HG03108 (cell line): ENCODE data around the gene HERC6.
"Not testable (repeated sequence)": the region's sequence is repeated elsewhere in the genome, so short reads cannot be mapped to it uniquely, and the experiment has no call there.

Experiments
- ATAC-seq: cut with Tn5 transposase; IDR thresholded peaks from one replicate; pipeline ENCODE4 v1.9.1; 2021; ENCODE audit warnings: moderate library complexity; ENCODE audit not compliant: unreplicated experiment

Gene HERC6

GRCh38 chr4:88382621-88383020 lies 4.0 kb downstream of the HERC6 start:
- ATAC-seq, result no peak

DNA sequence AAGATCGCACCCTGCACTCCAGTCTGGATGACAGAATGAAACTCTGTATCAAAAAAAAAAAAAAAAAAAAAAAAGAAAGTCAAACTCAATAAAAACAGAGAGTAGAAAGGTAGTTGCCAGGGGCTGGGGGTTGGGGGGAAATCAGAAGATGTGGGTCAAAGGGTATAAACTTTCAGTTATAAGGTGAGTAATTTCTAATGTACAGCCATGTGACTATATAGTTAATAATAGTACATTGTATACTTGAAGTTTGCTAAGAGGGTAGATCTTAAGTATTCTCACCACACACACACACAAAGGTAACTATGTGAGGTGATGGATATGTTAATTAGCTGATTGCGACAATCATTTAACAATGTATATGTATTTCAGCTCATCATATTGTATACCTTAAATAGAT lies 11.5 kb downstream of the HERC6 start:
- no peak for ATAC-seq

DNA sequence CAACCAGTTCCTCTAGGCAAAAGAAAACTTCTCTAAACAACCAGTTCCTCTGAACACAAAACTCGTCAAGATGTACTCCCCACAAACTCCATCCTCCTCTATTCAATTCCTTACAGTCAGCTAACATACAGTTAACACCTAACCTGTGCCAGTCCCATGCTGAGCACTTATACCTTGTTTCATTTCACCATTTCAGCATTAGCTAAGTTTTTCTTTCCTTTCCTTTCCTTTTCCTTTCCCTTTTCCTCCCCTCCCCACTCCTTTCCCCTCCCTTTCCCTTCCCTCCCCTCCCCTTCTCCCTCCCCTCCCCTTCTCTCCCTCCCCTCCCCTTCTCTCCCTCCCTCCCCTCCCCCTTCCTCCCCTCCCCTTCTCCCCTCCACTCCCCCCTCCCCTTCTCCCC lies 13.1 kb downstream of the HERC6 start:
- ATAC-seq, result no peak

GRCh38 chr4:88396681-88397080 lies 18.0 kb downstream of the HERC6 start:
- ATAC-seq, result no peak

DNA sequence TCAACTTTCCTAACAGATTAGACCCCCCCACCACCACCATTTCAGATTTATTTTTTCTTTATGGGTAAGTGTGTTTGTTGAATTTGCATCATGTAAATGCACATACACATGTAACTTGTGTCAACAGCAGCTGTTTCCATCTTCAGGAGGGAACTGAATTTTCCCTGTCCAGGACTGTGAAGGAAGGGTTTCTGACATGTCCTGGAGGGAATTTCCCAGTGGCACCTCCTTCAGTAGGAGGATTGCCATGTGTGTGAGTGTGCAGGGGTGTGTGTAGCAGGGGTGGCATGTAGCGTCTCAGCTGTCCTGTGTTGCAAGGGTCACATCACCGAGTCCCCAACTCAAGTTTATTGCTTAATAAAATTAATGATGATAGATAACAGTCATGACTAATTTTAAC lies 19.7 kb downstream of the HERC6 start:
- ATAC-seq, result no peak

DNA sequence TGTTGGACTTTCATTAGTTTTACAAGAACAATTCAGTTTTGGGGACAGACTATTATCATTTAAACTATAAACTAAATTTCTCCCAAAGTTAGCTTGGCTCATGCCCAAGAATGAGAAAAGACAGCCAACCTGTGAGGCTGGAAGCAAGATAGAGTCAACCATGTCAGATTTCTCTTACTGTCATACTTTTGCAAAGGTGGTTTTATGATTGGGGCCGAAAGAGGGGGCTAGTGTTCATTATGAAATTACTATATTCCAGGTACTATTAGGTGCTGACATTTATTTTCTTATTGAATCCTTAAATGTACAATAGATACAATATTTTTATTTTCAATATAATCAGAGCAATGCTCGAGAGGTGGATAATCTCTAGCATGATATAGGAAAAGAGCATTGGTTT lies 30.6 kb downstream of the HERC6 start:
- no peak for ATAC-seq

DNA sequence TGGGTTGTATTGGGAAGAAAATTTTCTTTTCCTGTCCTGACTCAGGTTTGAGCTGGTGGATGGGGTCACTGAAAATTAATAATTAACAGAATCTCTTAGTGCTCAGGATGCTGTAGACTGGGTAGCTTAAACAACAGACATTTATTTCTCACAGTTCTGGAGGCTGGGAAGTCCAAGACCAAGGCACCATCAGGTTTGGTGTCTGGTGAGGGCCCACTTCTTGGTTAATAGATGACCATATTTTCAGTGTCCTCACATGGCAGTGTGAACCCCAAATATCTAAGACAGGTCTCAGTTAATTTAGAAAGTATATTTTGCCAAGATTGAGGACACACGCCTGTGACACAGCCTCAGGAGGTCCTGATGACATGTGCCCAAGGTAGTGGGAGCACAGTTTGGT lies 31.1 kb downstream of the HERC6 start:
- ATAC-seq, result no peak

DNA sequence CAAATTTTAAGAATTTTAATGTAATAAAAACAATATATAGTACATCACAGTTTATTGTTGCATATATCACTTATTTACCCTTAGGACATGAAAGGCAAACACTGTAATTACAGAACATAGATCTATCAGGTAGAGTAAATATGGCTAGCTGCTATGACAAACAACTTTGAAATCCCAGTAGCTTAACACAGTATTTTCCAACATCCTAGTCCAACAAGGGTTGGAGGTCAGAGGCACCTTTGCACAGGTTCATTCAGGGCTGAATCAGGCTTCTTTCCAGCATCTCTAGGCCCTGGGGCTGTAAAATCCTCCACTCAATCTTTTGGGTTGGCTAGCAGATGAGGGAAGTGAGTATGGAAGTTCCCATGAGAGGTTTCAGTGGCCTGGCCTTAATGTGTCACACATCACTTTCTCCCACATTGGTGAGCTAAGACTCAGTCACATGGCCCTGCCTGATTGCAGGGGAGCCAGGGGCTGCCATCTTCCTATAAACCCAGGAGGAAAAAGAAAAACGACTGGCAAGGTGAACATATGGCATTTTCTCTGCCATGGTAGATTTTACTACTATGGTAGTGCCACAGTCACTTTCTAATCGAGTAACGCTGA lies 32.9 kb downstream of the HERC6 start:
- peak; percentile 66 for ATAC-seq

- no peak for ATAC-seq
Observed at GRCh38 chr4:88413801-88414200, 35.1 kb downstream of the HERC6 start.

- ATAC-seq, result no peak
Observed at GRCh38 chr4:88414755-88415154, 36.1 kb downstream of the HERC6 start.

DNA sequence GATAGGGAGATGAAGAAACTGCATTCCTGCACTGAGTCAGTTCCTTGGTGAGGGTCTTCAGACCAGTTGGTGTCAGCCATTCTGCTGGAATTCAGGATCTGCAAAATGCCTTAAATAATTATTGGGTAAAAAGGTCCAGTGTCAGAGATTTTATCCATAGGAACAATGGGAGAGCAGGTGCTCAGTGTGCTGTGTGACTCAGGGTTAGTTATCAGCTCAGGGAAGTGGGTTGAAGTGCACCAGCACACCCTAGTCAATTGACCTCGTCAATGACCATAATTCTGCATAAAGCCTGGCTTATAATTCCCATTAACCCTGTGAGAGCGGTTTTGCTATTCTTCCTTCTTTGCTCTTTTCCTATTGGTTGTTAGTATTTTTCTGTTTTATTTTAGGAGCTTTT lies 37.3 kb downstream of the HERC6 start:
- no peak for ATAC-seq

DNA sequence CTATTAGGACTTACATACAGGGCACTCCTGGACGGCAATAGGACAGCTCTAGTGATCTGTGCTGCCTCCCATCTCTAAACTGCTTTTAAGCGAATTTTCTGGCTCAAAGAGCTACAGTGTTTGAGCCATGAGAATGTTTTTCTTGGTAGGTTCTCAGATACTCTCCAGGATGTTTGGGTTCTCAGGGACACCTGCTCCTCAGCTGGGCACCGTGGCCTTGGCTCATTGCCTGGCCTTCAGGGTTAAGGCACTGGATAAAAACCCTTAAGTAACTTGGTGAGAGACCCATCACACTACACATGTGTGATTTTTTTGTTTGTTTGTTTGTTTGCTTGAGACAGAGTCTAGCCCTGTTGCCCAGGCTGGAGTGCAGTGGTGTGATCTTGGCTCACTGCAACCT lies 39.8 kb downstream of the HERC6 start:
- no peak for ATAC-seq

GRCh38 chr4:88419874-88420273 lies 41.2 kb downstream of the HERC6 start:
- no peak for ATAC-seq

DNA sequence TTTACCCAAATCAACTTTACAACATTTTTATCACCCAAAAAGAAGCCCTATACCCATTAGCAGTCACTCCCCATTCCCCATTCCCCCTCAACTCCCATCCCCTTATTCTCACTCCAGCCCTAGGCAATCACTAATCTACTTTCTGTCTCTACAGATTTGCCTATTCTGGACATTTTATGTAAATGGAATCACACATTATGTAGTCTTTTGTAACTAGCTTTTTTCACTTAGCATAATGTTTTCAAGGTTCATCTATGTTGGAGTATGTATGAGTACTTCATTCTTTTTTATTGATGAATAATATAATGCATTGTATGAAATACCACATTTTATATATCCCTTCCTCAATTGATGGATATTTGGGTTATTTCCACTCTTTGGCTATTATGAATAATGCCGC lies 42.2 kb downstream of the HERC6 start:
- no peak for ATAC-seq

DNA sequence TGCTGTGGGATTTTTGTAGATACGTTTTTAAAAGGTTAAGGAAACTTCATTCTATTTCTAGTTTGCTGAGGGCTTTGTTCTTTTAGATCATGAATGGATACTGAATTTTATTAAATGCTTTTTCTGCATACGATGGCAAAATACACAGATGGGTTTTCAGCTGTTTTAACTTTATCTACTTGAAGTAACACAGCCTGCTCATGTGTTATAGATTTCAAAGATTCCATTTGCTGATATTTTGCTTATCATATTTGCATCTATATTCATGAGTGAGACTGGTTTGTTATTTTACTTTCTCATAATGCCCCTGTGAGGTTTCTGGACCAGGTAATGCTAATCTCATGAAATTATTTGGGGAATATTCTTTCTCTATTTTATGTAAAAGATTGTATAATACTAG lies 43.8 kb downstream of the HERC6 start:
- ATAC-seq, result no peak

GRCh38 chr4:88429401-88429800 lies 50.7 kb downstream of the HERC6 start:
- ATAC-seq, result no peak

DNA sequence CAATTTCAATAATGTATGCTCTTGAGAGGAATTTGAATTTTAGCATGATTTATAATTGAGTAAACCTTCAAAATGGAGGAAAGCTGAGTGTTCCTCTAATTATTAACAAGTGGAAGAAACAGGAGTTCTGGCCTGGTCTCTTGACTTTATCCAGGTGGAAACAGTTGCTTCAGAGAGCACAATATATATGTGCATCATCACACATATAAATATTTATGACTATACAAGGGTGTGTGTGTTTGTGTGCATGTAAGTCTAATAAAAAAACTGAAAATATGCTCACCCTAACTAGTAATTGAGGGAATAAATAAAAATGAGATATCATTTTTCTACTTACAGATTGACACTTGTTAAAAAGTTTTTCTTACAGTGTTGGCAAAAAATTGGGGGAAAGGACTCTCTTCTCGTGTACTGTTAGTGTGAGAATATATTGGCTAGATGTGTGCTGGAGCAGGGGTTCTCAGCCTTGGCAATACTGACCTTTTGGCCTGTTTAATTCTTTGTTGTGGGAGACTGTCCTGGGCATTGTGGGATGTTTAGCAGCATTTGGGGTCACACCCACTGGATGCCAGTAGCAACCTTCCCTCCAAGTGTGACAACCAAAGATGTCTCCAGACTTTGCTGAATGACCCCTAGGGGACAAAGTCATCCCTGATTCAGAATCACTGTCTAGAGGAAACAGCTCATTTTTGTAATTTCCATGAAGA lies 57.5 kb downstream of the HERC6 start:
- no peak for ATAC-seq

DNA sequence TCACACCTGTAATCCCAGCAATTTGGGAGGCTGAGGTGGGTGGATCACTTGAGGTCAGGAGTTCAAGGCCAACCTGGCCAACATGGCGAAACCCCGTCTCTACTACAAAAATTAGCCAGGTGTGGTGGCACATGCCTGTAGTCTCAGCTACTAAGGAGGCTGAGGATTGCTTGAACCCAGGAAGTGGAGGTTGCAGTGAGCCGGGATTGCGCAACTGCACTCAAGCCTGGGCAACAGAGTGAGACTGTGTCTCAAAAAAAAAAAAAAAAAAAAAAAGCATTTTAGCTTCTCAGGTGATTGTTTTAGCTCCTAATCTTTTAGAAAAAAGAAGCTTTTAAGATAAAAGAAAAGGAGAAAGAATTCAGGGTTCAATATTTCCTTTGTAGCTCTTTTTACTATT lies 59.2 kb downstream of the HERC6 start:
- not testable (repeated sequence) for ATAC-seq

- no peak for ATAC-seq
Observed at GRCh38 chr4:88439161-88439760, 60.6 kb downstream of the HERC6 start.

- ATAC-seq, result no peak
Observed at GRCh38 chr4:88440146-88440545, 61.5 kb downstream of the HERC6 start.

DNA sequence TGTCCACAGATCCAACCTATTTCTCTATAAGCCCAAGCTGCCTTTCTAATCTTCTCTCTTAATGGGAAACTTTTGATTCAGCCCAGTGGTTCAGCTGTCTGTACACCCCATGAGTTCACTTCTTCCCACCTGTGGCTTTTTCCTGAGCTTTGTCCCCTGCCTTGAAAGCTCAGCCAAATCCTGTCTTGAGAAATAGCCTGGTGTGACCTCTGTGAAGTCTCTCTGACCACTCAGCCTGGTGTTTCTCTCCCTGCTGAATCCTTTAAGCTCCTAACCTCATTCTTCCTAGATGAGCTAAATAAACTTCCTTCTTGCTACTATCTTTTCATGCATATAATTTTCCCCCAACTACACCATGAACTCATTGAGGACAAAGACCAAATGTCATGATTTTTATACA lies 63.0 kb downstream of the HERC6 start:
- ATAC-seq, result no peak

DNA sequence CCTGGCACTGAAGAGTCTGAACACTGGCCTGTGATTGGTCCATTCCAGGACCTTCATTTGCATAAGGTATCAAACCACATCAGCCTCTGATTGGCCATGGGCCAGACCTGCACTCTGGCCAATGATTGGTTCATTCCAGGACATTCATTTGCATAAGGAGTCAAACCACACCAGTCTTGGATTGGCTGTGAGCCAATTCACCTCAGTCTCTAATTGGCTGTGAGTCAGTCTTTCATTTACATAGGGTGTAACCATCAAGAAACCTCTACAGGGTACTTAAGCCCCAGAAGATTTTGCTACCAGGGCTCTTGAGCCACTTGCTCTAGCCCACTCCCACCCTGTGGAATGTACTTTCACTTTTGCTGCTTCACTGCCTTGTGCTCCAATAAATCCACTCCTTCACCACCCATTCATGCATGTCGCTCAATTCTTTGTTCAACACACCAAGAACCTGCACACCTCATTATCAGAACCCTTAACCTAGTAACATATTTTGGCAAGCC lies 64.1 kb downstream of the HERC6 start:
- no peak for ATAC-seq
